ENCODE data around the gene RHBDD3.

RHBDD3 gene

GRCh38 chr22:29258407-29259252 lies 9.2 kb downstream of the RHBDD3 start:
- Mint-ChIP-seq H3K27ac (peak overlapping the region; percentile 22), H3K4me1 (no peaks in the 10 kb centered on the region)

DNA sequence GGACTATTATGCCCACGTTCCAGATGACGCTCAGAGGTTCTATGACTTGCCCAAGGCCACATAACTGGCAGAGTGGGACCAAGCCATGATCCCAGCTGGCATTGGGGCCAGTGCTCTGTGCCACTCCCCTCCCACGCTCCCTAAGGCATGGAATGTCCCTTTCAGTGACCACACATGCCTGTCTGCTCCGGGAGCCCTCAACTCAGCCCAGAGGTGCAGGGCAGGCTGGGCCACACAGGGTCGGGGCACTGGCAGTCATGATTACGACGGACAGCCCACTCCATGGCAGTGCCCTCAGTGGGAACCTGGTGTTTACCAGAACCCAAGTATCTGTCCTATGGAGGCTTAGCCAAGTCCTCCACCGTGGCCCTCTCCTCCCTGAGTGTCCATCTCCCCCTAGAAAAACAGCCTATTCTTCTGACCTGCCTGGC lies 10.0 kb downstream of the RHBDD3 start:
- no peak for DNase-seq
- Mint-ChIP-seq H3K4me1 (no peaks in the 10 kb centered on the region), H3K27ac (peak overlapping the region; percentile 22), H3K36me3 (ENCODE audit: low read depth) (peaks cover 9% of the 10 kb centered on the region), H3K27me3 (ENCODE audit: low read depth, poor library complexity) (no peaks in the 10 kb centered on the region), H3K9me3 (no peaks in the 10 kb centered on the region), H3K4me3 (no peak overlapping the region)
- TF ChIP-seq, protein P1, sequence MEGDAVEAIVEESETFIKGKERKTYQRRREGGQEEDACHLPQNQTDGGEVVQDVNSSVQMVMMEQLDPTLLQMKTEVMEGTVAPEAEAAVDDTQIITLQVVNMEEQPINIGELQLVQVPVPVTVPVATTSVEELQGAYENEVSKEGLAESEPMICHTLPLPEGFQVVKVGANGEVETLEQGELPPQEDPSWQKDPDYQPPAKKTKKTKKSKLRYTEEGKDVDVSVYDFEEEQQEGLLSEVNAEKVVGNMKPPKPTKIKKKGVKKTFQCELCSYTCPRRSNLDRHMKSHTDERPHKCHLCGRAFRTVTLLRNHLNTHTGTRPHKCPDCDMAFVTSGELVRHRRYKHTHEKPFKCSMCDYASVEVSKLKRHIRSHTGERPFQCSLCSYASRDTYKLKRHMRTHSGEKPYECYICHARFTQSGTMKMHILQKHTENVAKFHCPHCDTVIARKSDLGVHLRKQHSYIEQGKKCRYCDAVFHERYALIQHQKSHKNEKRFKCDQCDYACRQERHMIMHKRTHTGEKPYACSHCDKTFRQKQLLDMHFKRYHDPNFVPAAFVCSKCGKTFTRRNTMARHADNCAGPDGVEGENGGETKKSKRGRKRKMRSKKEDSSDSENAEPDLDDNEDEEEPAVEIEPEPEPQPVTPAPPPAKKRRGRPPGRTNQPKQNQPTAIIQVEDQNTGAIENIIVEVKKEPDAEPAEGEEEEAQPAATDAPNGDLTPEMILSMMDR (IDR thresholded peaks at IDR 0.05) = no peak

More at GRCh38 chr22:29258407-29259252, 9.2 kb downstream of the RHBDD3 start:
- TF ChIP-seq, protein P1 (IDR thresholded peaks at IDR 0.05) = no peak
- Mint-ChIP-seq H3K36me3 (ENCODE audit: low read depth) (peaks cover 9% of the 10 kb centered on the region), H3K4me3 (no peak overlapping the region), H3K9me3 (no peaks in the 10 kb centered on the region), H3K27me3 (ENCODE audit: low read depth, poor library complexity) (no peaks in the 10 kb centered on the region)
- no peak for DNase-seq

DNA sequence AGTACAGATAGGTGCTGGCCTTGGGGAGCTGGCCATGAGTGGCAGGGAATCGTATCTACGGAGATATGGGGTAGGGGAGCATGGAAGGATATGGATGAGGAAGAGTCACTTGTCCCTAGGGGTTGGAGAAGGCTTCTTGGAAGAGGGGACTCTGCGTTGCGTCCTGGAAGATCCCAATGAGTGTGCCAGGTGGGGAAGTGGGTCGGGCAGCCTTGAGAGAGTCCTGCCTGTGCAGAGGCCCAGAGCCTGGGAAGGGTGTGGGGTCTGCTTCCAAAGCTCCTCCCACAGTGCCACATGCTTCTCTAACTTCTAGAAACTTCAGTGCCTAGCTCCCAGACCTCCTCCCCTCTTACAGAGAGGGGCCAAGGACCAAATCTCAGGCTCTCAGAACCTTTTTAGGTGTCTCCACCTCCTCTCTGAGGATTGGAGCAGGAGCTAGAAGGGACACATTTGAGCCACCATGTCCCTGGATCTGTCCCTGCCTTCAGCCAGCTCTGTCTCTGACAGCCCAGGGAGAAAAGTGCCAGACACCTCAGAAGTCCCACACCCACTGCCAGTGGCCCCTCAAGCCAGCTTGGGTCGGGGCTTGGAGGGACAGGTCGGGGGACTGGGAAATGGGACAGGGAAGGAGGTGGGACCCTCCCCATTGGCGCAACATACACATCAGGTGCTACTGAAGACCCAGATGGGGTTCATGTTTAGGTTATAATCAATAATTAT lies 11.0 kb downstream of the RHBDD3 start:
- Mint-ChIP-seq H3K4me1 (no peaks in the 10 kb centered on the region), H3K9me3 (no peaks in the 10 kb centered on the region), H3K36me3 (ENCODE audit: low read depth) (peaks cover 11% of the 10 kb centered on the region), H3K27me3 (ENCODE audit: low read depth, poor library complexity) (no peaks in the 10 kb centered on the region), H3K4me3 (no peak overlapping the region), H3K27ac (peak overlapping the region; percentile 42)
- TF ChIP-seq, protein P1 (IDR thresholded peaks at IDR 0.05) = no peak
- DNase-seq = no peak

- DNase-seq = no peak
- Mint-ChIP-seq H3K9me3 (no peaks in the 10 kb centered on the region), H3K27me3 (ENCODE audit: low read depth, poor library complexity) (peaks cover 7% of the 10 kb centered on the region), H3K4me3 (no peak overlapping the region), H3K27ac (no peak overlapping the region), H3K36me3 (ENCODE audit: low read depth) (peaks cover 14% of the 10 kb centered on the region), H3K4me1 (no peaks in the 10 kb centered on the region)
- TF ChIP-seq, protein P1 (IDR thresholded peaks at IDR 0.05) = no peak
Measured at GRCh38 chr22:29255064-29255621, 12.6 kb downstream of the RHBDD3 start.

DNA sequence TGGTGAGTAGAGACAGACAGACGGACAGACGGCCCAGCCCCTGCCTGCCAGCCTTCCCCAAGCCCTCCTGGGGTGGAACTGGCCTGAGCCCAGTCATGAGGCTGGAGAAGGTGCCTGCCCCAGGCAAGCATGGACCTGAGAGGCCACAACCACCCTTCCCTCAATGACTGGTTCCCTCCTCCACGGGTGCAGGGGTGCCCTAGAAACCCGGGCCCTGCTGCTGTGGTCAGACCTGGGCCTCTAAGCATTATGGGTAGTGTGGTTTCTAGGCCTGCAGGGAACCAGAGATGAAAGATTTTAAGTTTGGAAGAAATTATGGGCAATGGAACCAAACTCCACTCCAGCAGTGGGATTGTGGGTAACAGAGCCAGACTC lies 13.5 kb downstream of the RHBDD3 start:
- TF ChIP-seq, protein P1 (IDR thresholded peaks at IDR 0.05) = no peak
- H3K36me3 Mint-ChIP-seq (ENCODE audit: low read depth) = peaks cover 16% of the 10 kb centered on the region
- no peaks in the 10 kb centered on the region for H3K4me1 Mint-ChIP-seq
- peaks cover 8% of the 10 kb centered on the region for H3K27me3 Mint-ChIP-seq (ENCODE audit: low read depth, poor library complexity)
- no peak for DNase-seq
- H3K27ac Mint-ChIP-seq = no peak overlapping the region
- no peaks in the 10 kb centered on the region for H3K9me3 Mint-ChIP-seq
- H3K4me3 Mint-ChIP-seq = no peak overlapping the region
